Testis (tissue), 3 donors: ENCODE data around the gene RHCE. TPM values are rescaled to one million over a fixed set of nuclear protein-coding genes. Genes with fewer than 3 reads are reported as not detected.
A peak's percentile ranks its signal among the peaks of the same experiment; 100 is the strongest.
"Not testable (repeated sequence)": the region's sequence is repeated elsewhere in the genome, so short reads cannot be mapped to it uniquely, and the experiment has no call there.

Experiments
- DNase-seq: peaks from one replicate; pipeline ENCODE4 v3.0.0-alpha.2; 2019
- H3K27ac ChIP-seq, 2 donors: fragments of 200-600 bp; sonication (generic); one replicate each; pipeline ENCODE4 v1.5.1; 2019
- H3K27me3 ChIP-seq: fragments of 200-600 bp; sonication (generic); one replicate; pipeline ENCODE4 v1.5.1; 2019
- H3K36me3 ChIP-seq: fragments of 200-600 bp; sonication (generic); one replicate; pipeline ENCODE4 v1.5.1; 2017; ENCODE audit warnings: low read depth; ENCODE audit errors: missing control alignments
- H3K4me1 ChIP-seq: fragments of 200-600 bp; sonication (generic); one replicate; pipeline ENCODE4 v1.5.1; 2019
- H3K4me3 ChIP-seq, 2 donors: fragments of 200-600 bp; sonication (generic); one replicate each; pipeline ENCODE4 v1.5.1; 2017 to 2019
- H3K9me3 ChIP-seq: fragments of 200-600 bp; sonication (generic); one replicate; pipeline ENCODE4 v1.5.1; 2017
- CTCF ChIP-seq, 3 experiments: fragments of 450-650 bp in 2 of 3; fragments of 200-600 bp in 1 of 3; sonication (generic) in 1 of 3; IDR thresholded peaks; one replicate each; pipeline ENCODE4 v1.5.1; 2016 to 2019; ENCODE audit warnings: antibody characterized with exemption in 3 of 3, mild to moderate bottlenecking in 2 of 3, moderate library complexity in 1 of 3
- POLR2A ChIP-seq: fragments of 450-650 bp; IDR thresholded peaks from one replicate; pipeline ENCODE4 v1.6.1; 2017; ENCODE audit warnings: antibody characterized with exemption, mild to moderate bottlenecking, moderate library complexity
- WGBS, 2 donors: methylation state at CpG; one replicate each; pipeline ENCODE4 v1.1.5; 2018; 5-methylcytosine and 5-hydroxymethylcytosine counted together
- intact Hi-C: fragments of 100-400 bp; cut with DNase I; formaldehyde crosslinking; loops from one replicate; pipeline ENCODE4 v1.15.1; 2023; ENCODE audit warnings: low total_unique reads
- polyA plus RNA-seq: library from polyadenylated mRNA; stranded (reverse); fragments of 350-450 nt; fragmentation: Illumina TruSeq; extraction: RNeasy Lipid Tissue Mini Kit (QIAGEN cat#74804); gene quantifications from one replicate; pipeline ENCODE4 v1.2.3, GENCODE V29; 2014; ENCODE audit warnings: low read depth, low replicate concordance; ENCODE audit not compliant: insufficient read depth
- total RNA-seq, 2 donors: library from RNA; depleted of rRNA; stranded (reverse); fragments of >200 nt; gene quantifications; one replicate each; pipeline ENCODE4 v1.2.3, GENCODE V29; 2016

The RHCE gene
- total and polyA plus RNA-seq, 3 donors from 2014 or later = 1.2 to 4.2 (median 3.9) TPM

GRCh38 chr1:25402947-25403803 lies 17.4 kb downstream of the RHCE start:
- DNase-seq, H3K4me1 ChIP-seq, H3K27ac ChIP-seq, intact Hi-C loops, H3K9me3 ChIP-seq, H3K36me3 ChIP-seq, H3K4me3 ChIP-seq, H3K27me3 ChIP-seq: not testable (repeated sequence)
- TF ChIP-seq CTCF (IDR thresholded peaks at IDR 0.05) = peak in 1 of 3 experiments; percentile 27
- 24 to 29% methylated on average over 6 to 7 of the region's 8 CpGs for WGBS, 2 donors

GRCh38 chr1:25398079-25398478 lies 22.5 kb downstream of the RHCE start:
- H3K4me3 ChIP-seq, H3K4me1 ChIP-seq, intact Hi-C loops, DNase-seq, H3K27me3 ChIP-seq, H3K27ac ChIP-seq, H3K9me3 ChIP-seq, H3K36me3 ChIP-seq: not testable (repeated sequence)
- no CpG with 5 or more reads among the region's 2 CpGs for WGBS, 2 donors

- DNase-seq, H3K9me3 ChIP-seq, H3K27me3 ChIP-seq, H3K4me3 ChIP-seq, H3K27ac ChIP-seq, H3K4me1 ChIP-seq, intact Hi-C loops, H3K36me3 ChIP-seq: not testable (repeated sequence)
- WGBS, 2 donors = 41 to 60% methylated on average over 6 of the region's 10 CpGs
Observed at GRCh38 chr1:25397549-25397948, 23.1 kb downstream of the RHCE start.

GRCh38 chr1:25392841-25393240 lies 27.8 kb downstream of the RHCE start:
- Histone ChIP-seq H3K4me1 (no peaks in the 10 kb centered on the region), H3K27ac (no peak overlapping the region), H3K4me3 (no peak overlapping the region), H3K36me3 (no peaks in the 10 kb centered on the region), H3K27me3 (no peaks in the 10 kb centered on the region), H3K9me3 (no peaks in the 10 kb centered on the region)
- 95 to 97% methylated on average over 6 of the region's 6 CpGs for WGBS, 2 donors
- intact Hi-C loops = no loop called here
- TF ChIP-seq POLR2A (no peak), CTCF (IDR thresholded peaks at IDR 0.05) (no peak)
- no peak for DNase-seq

GRCh38 chr1:25389721-25390120 lies 30.9 kb downstream of the RHCE start:
- DNase-seq = not testable (repeated sequence)

GRCh38 chr1:25388691-25389090 lies 31.9 kb downstream of the RHCE start:
- H3K9me3 ChIP-seq, H3K36me3 ChIP-seq, DNase-seq, H3K27ac ChIP-seq, H3K4me1 ChIP-seq, H3K27me3 ChIP-seq, H3K4me3 ChIP-seq, intact Hi-C loops: not testable (repeated sequence)
- WGBS, 2 donors = 69 to 92% methylated on average over 3 to 6 of the region's 9 CpGs

More at GRCh38 chr1:25389721-25390120, 30.9 kb downstream of the RHCE start:
- H3K9me3 ChIP-seq, H3K4me3 ChIP-seq, intact Hi-C loops, H3K4me1 ChIP-seq, H3K36me3 ChIP-seq, H3K27me3 ChIP-seq, H3K27ac ChIP-seq: not testable (repeated sequence)
- 92 to 93% methylated on average over 3 of the region's 3 CpGs for WGBS, 2 donors

- H3K9me3 ChIP-seq, H3K36me3 ChIP-seq, H3K4me3 ChIP-seq, H3K27ac ChIP-seq, DNase-seq, H3K4me1 ChIP-seq, H3K27me3 ChIP-seq, intact Hi-C loops: not testable (repeated sequence)
- WGBS, 2 donors = 87 to 92% methylated on average over 4 of the region's 4 CpGs
Observed at GRCh38 chr1:25387096-25387495, 33.5 kb downstream of the RHCE start.

GRCh38 chr1:25383875-25384274 lies 36.8 kb downstream of the RHCE start:
- WGBS, 2 donors = no CpG with 5 or more reads among the region's 1 CpG
- H3K36me3 ChIP-seq, intact Hi-C loops, H3K9me3 ChIP-seq, H3K27ac ChIP-seq, DNase-seq, H3K4me1 ChIP-seq, H3K4me3 ChIP-seq, H3K27me3 ChIP-seq: not testable (repeated sequence)

- H3K4me1 ChIP-seq, H3K36me3 ChIP-seq, intact Hi-C loops, H3K27me3 ChIP-seq, H3K4me3 ChIP-seq, DNase-seq, H3K27ac ChIP-seq, H3K9me3 ChIP-seq: not testable (repeated sequence)
- WGBS, 2 donors = 93 to 95% methylated on average over 1 of the region's 1 CpG
Observed at GRCh38 chr1:25383090-25383489, 37.5 kb downstream of the RHCE start.

GRCh38 chr1:25382543-25382942 lies 38.1 kb downstream of the RHCE start:
- H3K27ac ChIP-seq, H3K27me3 ChIP-seq, H3K4me1 ChIP-seq, H3K4me3 ChIP-seq, H3K9me3 ChIP-seq, intact Hi-C loops, DNase-seq, H3K36me3 ChIP-seq: not testable (repeated sequence)
- WGBS, 2 donors = 50% methylated on average over 1 of the region's 1 CpG
